Measurements from ENCODE around the gene ZNF629. TPM values are rescaled to one million over a fixed set of nuclear protein-coding genes. Genes with fewer than 3 reads are reported as not detected.
"Not testable (repeated sequence)": the region's sequence is repeated elsewhere in the genome, so short reads cannot be mapped to it uniquely, and the experiment has no call there.

ZNF629 gene
- total and polyA plus RNA-seq, 2 donors (not counting 1 experiment from before 2014, with no cell fraction given) = 1.2 to 6.9 TPM

DNA sequence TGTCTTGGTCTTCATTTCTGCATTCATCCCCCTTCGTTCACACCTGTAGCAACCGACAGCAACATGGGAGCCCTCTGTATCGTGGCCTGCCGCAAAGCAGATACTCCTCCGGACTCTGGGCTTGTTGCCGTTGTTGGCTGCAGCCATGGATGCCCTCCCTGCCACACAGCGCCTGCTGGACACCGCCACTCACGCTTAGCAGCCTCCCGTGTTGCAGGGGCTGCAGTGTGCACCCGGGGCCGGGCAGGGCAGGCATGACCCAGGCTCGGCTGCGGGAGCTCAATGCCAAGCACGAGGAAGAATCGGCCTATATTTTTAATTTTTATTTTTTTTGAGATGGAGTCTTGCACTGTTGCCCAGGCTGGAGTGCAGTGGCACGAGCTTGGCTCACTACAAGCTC, 34.9 kb upstream of the ZNF629 start:
- H3K4me3 Mint-ChIP-seq = no peak overlapping the region

DNA sequence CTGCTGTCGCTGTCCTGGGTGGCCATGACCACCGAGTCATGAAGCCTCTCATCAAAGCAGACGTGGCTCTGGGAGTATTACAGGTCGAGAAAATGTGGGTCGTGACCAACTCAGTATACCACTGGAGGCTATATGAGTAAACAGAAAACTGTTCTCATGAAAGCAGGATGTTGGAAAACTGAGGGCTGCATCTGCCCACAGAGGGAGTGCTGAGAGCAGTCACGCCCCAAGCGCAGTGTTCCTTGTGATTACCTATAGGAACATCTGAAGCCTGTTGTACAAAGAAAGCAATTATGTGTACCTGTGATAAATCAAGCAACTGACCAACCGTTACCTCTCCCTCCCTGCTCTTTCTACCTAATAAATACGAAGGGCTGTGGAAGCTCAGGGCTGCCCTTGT, 34.4 kb upstream of the ZNF629 start:
- H3K9me3 ChIP-seq (ENCODE audit: control extremely low read depth in 1 of 3, control insufficient read depth in 2 of 3, insufficient read depth in 1 of 3, low read length in 2 of 3); H3K9ac ChIP-seq (ENCODE audit: low read length); H3K27ac Mint-ChIP-seq; H3K4me1 Mint-ChIP-seq; DNase-seq; H3K27me3 ChIP-seq (replicated peaks in 1 of 4; ENCODE audit: control extremely low read depth in 1 of 4, control insufficient read depth in 3 of 4, insufficient read depth in 4 of 4, low read length in 3 of 4); H3K4me3 Mint-ChIP-seq; ATAC-seq (ENCODE audit: low read depth); intact Hi-C loops (cut with micrococcal nuclease); H3K4me1 ChIP-seq (ENCODE audit: control insufficient read depth in 2 of 2, insufficient read depth in 2 of 2, low read length in 2 of 2); H3K36me3 ChIP-seq (replicated peaks in 1 of 2; ENCODE audit: control extremely low read depth in 1 of 2, control insufficient read depth in 1 of 2, extremely low read depth in 1 of 2, insufficient read depth in 2 of 2, low read length in 1 of 2); H3K27ac ChIP-seq (ENCODE audit: low read length in 2 of 2); H3K79me2 ChIP-seq (ENCODE audit: control insufficient read depth, insufficient read depth, low read length); H3K4me2 ChIP-seq (replicated peaks; ENCODE audit: low read depth, low read length, poor library complexity, severe bottlenecking); POLR2A ChIA-PET; H3K9me3 Mint-ChIP-seq (ENCODE audit: insufficient read depth); H4K20me1 ChIP-seq (ENCODE audit: control insufficient read depth, insufficient read depth, low read length, poor library complexity, severe bottlenecking); H3K4me3 ChIP-seq (ENCODE audit: control extremely low read depth in 1 of 5, extremely low read depth in 1 of 5, insufficient read depth in 1 of 5, low read depth in 2 of 5, low read length in 4 of 5); H2AFZ ChIP-seq (ENCODE audit: insufficient read depth, low read depth, low read length, poor library complexity, severe bottlenecking); H3K27me3 Mint-ChIP-seq; CTCF ChIA-PET: not testable (repeated sequence)
- 96% methylated on average over 9 of the region's 9 CpGs for WGBS (ENCODE audit: insufficient coverage)

More for the DNA sequence above, 34.9 kb upstream of the ZNF629 start:
- no peak overlapping the region for H3K4me3 ChIP-seq (ENCODE audit: control extremely low read depth in 1 of 5, extremely low read depth in 1 of 5, insufficient read depth in 1 of 5, low read depth in 2 of 5, low read length in 4 of 5)
- 93% methylated on average over 17 of the region's 17 CpGs for WGBS (ENCODE audit: insufficient coverage)
- Mint-ChIP-seq H3K27ac (no peak overlapping the region), H3K4me1 (no peaks in the 10 kb centered on the region), H3K27me3 (peaks cover 8% of the 10 kb centered on the region), H3K9me3 (ENCODE audit: insufficient read depth) (no peaks in the 10 kb centered on the region)
- no peaks in the 10 kb centered on the region for H3K4me1 ChIP-seq (ENCODE audit: control insufficient read depth in 2 of 2, insufficient read depth in 2 of 2, low read length in 2 of 2)
- no peaks in the 10 kb centered on the region for H3K79me2 ChIP-seq (ENCODE audit: control insufficient read depth, insufficient read depth, low read length)
- H2AFZ ChIP-seq (ENCODE audit: insufficient read depth, low read depth, low read length, poor library complexity, severe bottlenecking) = no peak overlapping the region
- no peaks in the 10 kb centered on the region for H3K36me3 ChIP-seq (replicated peaks in 1 of 2; ENCODE audit: control extremely low read depth in 1 of 2, control insufficient read depth in 1 of 2, extremely low read depth in 1 of 2, insufficient read depth in 2 of 2, low read length in 1 of 2)
- ChIA-PET POLR2A (interaction anchor here (0.6 kb wide), 1 partner anchor 21 kb away, joined by 3 read pairs; no protein-coding TSS in a partner anchor), CTCF (no interaction called here)
- peaks cover 0 to 3% (median 0%) of the 10 kb centered on the region in 4 experiments for H3K27me3 ChIP-seq (replicated peaks in 1 of 4; ENCODE audit: control extremely low read depth in 1 of 4, control insufficient read depth in 3 of 4, insufficient read depth in 4 of 4, low read length in 3 of 4)
- ATAC-seq (ENCODE audit: low read depth) (no peak), DNase-seq (no peak)
- intact Hi-C loops (cut with micrococcal nuclease) = no loop called here
- no peaks in the 10 kb centered on the region for H4K20me1 ChIP-seq (ENCODE audit: control insufficient read depth, insufficient read depth, low read length, poor library complexity, severe bottlenecking)
- no peak overlapping the region for H3K9ac ChIP-seq (ENCODE audit: low read length)
- H3K27ac ChIP-seq (ENCODE audit: low read length in 2 of 2) = no peak overlapping the region
- TF ChIP-seq EZH2 (IDR thresholded peaks at IDR 0.05; ENCODE audit: borderline replicate concordance, insufficient read depth, low read depth, low read length, poor library complexity, severe bottlenecking) = no peak
- TF ChIP-seq, protein P1, sequence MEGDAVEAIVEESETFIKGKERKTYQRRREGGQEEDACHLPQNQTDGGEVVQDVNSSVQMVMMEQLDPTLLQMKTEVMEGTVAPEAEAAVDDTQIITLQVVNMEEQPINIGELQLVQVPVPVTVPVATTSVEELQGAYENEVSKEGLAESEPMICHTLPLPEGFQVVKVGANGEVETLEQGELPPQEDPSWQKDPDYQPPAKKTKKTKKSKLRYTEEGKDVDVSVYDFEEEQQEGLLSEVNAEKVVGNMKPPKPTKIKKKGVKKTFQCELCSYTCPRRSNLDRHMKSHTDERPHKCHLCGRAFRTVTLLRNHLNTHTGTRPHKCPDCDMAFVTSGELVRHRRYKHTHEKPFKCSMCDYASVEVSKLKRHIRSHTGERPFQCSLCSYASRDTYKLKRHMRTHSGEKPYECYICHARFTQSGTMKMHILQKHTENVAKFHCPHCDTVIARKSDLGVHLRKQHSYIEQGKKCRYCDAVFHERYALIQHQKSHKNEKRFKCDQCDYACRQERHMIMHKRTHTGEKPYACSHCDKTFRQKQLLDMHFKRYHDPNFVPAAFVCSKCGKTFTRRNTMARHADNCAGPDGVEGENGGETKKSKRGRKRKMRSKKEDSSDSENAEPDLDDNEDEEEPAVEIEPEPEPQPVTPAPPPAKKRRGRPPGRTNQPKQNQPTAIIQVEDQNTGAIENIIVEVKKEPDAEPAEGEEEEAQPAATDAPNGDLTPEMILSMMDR (IDR thresholded peaks at IDR 0.05) = no peak
- no peak overlapping the region for H3K4me2 ChIP-seq (replicated peaks; ENCODE audit: low read depth, low read length, poor library complexity, severe bottlenecking)
- H3K9me3 ChIP-seq (ENCODE audit: control extremely low read depth in 1 of 3, control insufficient read depth in 2 of 3, insufficient read depth in 1 of 3, low read length in 2 of 3) = peaks cover 0 to 3% (median 0%) of the 10 kb centered on the region in 3 donors

All from B cell (primary cell).